Renal pelvis (tissue), 4 donors: Measurements from ENCODE around the gene GALM. TPM values are rescaled to one million over a fixed set of nuclear protein-coding genes. Genes with fewer than 3 reads are reported as not detected.
"Not testable (repeated sequence)": the region's sequence is repeated elsewhere in the genome, so short reads cannot be mapped to it uniquely, and the experiment has no call there.

Experiments
- DNase-seq: peaks from one replicate; pipeline ENCODE4 v3.0.0-alpha.2; 2013
- polyA plus RNA-seq, 3 donors: library from polyadenylated mRNA; unstranded; fragments of 120-200 nt; gene quantifications; one replicate each; pipeline ENCODE4 v1.2.1, GENCODE V29; 2013; ENCODE audit not compliant: insufficient read length in 3 of 3

Gene GALM
- polyA plus RNA-seq, 3 donors: 51.3 to 65.8 (median 57.3) TPM

GRCh38 chr2:38708491-38708890 is 42.6 kb downstream of the GALM start:
- not testable (repeated sequence) for DNase-seq

GRCh38 chr2:38708900-38709566 is 43.1 kb downstream of the GALM start:
- no peak for DNase-seq

- DNase-seq: no peak
Measured at GRCh38 chr2:38709567-38710194, 43.8 kb downstream of the GALM start.

DNA sequence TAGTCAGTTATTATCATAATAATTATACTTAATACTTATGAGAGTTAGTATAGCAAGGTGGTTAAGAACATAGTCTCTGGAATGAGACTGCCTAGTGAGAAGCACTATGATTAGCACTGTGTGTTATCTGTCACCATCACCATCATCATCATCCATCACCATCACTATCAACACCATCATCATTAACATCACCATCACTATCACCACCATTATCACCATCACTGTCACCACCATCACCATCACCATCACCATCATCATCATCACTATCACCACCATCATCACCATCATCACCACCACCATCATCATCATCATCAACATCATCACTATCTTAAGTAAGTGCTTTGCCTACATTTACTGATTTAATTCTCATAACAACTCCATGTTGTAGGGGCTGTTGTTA is 45.6 kb downstream of the GALM start:
- no peak for DNase-seq

- DNase-seq: no peak
Measured at GRCh38 chr2:38712413-38712812, 46.5 kb downstream of the GALM start.

DNA sequence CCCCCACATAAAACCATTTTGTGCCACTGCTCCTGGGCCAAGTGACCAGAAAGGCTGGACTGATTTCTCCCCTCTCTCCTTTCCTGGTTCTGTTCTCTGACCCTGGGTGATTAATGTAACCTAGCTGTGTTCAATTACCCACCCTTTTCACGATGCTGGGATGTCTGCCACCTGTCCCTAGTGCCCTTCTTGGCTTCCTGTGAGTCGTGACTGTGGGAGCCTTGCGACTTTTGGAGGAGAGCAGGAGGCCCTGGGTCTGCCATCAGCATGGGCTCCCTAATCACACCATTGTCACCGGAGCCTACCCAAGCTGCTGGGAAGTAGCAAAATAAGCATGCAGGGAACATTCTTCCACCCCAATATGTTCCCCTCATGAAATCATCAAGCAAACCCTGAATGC is 47.0 kb downstream of the GALM start:
- no peak for DNase-seq

- DNase-seq: no peak
Measured at GRCh38 chr2:38713338-38713737, 47.4 kb downstream of the GALM start.

GRCh38 chr2:38714941-38715340 is 49.0 kb downstream of the GALM start:
- not testable (repeated sequence) for DNase-seq

GRCh38 chr2:38716185-38716584 is 50.3 kb downstream of the GALM start:
- DNase-seq: no peak

DNA sequence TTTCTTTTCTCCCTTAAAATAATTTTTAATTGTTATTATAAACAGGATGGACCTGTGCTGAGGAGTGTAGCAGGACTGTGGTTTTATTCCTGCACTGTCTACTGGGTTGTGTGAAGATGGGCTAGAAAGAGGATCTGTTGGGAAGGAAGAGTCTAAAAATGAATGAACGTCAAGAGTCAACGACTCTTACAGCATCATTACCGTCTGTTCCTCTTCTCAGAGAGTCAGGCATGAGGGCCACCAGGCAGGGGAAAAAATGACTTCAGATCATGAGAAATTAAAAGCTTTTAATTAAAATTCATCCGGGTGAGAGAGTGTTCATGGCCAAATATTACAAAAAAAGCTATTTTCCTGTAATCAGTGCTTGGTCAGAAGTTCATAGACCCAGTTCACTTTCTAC is 52.7 kb downstream of the GALM start:
- DNase-seq: no peak

DNA sequence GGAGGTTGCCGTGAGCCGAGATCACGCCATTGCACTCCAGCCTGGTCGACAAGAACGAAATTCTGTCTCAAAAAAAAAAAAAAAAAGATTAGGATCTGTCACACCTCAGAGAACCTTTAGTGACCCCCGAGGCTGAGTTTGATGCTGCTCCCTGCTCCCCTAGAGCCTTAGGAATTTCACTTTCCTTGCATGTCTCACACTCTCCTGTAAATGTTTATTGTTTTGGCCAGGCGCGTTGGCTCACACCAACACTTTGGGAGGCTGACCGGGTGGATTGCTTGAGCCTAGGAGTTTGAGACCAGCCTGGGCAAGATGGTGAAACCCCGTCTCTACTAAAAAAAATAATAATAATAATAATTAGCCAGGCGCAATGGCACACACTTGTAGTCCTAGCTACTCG is 53.8 kb downstream of the GALM start:
- no peak for DNase-seq

DNA sequence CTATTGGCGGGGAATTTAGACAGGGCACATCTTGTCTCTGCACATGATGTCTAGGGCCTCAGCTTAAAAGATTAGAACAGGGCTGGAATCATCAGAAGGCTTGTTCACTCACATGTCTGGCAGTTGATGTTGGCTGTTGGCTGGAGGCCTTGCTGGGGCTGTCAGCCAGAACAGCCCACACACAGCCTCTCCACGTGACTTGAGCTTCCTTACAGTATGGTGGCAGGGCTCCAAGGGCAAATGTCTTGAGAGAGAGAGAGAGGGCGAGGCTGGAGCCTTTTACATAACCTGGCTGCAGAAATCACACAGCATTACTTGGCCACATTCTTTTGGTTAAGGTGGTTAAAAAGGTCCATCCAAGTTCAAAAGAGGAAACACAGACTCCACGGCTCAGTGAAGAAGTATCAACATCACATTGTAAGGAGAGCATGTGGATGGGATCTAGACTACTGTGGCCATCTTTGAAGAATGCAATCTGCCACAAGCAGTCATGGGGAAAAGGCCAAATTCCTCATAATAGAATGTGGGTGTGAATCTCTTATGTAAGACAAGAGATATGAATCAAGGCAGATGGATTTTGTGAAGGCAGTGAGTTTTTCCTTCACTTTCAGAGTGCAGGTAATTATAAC is 54.8 kb downstream of the GALM start:
- peak; percentile 29 for DNase-seq

DNA sequence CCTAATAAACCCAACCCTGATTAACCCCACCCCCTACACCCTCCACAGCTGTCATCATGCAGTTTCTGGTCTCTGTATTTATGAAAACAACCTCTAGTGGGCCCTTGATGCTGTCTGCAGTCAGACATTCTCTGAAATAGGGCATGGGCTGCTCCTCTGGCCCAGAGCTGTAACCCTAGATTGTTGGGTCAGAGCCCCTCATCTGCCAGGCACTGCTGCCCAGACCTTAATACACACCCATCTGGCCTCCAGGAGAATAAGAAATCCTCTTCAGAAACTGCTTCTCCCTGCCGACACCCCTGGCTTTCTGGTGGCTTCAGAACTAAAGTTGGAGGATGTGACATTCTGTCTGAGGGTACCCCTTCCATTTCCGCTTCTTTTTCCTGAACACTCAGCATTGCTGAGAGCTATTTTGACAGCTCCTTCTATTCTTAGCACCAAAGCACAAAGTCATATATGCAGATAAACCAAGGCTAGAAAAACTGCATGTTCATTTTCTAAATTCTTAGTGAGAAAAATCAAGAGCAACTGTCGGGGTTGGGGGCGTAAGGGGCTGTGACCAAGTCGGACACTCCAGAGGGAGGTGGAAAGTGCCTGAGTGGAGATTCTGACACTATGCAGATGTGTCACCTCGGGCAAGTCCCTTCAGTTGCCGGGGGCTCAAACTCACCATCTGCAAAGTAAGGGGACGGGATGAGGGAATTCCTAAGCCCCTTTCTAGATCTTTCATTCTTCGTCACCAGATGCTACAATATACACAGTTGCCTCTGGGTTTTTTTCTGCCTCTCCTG is 56.6 kb downstream of the GALM start:
- no peak for DNase-seq

- no peak for DNase-seq
Measured at GRCh38 chr2:38723173-38723572, 57.3 kb downstream of the GALM start.

DNA sequence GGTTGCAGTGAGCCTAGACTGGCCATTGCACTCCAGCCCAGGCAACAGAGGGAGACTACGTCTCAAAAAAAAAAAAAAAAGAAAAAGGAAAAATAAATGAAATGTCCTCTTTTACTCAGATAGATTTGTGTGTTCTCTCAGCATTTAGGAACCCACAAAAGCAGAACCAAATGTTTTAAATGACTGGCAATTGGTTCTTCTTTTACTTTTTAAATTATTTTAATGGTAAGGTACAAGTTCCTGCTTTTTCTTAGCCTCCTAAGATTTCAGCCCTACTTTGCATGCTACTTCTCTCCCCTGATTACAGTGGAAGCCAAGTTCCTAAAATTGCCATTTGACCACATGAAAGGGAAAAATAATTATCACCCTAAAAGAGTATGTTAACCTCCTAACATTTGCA is 61.7 kb downstream of the GALM start:
- DNase-seq: no peak

- no peak for DNase-seq
Measured at GRCh38 chr2:38728694-38729093, 62.8 kb downstream of the GALM start.

DNA sequence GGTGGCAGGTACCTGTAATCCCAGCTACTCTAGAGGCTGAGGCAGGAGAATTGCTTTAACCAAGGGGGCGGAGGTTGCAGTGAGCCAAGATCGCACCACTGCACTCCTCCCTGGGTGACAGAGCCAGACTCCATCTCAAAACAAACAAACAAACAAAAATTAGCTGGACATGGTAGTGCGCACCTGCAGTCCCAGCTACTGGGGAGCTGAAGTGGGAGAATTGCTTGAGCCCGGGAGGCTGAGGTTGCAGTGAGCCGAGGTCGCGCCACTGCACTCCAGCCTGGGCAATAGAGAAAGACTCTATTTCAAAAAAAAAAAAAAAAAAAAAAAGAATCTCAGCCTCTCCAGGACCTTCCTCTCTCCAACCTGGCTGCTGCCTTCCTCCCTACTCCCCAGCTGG is 65.2 kb downstream of the GALM start:
- DNase-seq: no peak

DNA sequence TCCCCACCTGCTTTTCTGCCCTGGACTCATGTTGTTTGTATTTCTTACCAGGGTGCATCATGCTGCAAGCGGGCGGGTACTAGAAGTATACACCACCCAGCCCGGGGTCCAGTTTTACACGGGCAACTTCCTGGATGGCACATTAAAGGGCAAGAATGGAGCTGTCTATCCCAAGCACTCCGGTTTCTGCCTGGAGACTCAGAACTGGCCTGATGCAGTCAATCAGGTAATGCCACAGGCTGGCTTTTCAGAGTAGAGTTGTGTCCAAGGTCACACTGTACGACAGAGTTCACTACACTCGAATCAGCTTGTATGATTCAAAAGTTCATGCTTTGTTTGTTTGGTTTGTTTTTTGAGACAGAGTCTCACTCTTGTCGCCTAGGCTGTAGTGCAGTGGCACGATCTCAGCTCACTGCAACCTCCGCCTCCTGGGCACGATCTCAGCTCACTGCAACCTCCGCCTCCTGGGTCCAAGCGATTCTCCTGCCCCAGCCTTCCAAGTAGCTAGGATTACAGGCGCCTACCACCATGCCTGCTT is 65.8 kb downstream of the GALM start:
- no peak for DNase-seq

DNA sequence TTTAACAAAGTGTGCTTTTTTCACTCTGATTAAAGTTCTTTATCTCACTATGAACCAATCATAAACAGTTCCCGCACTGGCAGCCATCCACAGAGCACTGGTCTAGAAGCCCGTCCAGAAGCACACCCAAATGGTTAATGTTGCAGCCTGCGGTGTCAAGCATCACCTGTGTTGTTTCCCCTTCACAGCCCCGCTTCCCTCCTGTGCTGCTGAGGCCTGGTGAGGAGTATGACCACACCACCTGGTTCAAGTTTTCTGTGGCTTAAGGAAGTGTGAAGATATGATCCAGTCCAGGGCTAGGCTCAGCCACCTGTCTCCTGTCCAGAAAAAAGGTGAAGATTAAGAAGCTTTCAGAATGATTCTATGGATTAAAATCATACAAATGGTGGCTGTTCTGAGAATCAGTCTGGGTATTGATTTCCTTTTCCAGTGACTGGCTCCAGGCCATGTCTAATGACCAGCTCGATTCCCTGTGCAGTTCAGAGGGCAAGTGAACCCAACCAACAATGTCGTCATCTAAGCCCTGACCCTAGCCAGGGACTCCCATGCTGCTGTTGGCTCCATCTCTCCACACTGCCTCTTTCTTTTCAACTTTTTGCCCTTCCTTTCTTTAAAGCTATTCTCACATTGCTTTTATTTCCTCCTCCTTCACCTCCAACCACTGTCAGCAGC is 67.5 kb downstream of the GALM start:
- no peak for DNase-seq

- no peak for DNase-seq
Measured at GRCh38 chr2:38734299-38735058, 68.6 kb downstream of the GALM start.

DNA sequence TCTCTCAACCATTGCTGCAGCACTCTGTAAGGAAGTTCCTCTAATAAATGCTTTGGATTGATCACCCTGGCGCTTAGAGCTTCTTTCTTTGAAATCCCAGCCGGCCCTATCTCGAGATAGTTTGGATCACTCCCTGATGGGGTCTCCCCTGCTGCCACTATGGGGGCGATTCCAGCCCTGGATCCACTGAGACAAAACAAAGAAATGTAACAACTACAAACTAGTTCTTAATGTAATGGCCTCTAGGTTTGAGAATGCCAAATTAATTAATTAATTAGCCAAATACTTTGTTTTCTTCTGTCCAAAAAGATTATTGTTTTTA is 70.0 kb downstream of the GALM start:
- no peak for DNase-seq
